ENCODE results near the gene NAB2.

NAB2 gene

DNA sequence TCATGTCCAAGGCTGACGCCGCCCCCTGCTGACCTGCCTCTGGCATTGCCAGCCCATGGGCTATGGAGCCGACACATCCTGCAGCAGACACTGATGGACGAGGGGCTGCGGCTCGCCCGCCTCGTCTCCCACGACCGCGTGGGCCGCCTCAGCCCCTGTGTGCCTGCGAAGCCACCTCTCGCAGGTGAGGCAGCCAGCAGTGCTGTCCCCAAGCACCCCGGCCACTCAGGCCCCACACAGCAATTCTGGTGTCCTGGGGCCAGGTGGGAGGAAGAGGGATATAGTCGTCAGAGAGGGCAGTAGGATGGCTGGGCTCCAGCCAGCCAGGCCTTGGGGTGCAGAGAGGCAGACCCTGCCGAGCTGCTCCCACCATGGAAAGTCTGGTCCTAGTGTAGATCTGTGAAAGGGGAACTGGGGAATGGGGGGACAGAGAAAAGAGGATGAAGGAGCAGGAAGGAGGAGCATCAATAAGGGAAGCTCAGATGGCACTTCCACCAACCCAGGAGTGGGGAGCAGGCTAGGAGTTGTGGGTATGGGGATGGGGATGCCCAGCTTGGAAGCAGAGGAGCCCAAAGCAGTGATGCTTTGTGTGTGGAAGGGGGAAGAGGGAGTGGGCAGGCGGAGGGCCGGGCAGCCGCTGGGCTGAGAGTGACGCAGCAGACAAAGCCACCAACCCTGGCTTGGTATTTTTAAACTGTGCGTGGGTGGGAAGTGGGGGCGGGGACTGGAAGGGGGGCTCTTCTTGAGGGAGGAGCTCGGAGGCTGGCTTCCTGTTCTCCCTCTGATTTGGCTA lies 4.7 kb downstream of the NAB2 start:
- no peak for DNase-seq (ENCODE audit: low spot score)

DNA sequence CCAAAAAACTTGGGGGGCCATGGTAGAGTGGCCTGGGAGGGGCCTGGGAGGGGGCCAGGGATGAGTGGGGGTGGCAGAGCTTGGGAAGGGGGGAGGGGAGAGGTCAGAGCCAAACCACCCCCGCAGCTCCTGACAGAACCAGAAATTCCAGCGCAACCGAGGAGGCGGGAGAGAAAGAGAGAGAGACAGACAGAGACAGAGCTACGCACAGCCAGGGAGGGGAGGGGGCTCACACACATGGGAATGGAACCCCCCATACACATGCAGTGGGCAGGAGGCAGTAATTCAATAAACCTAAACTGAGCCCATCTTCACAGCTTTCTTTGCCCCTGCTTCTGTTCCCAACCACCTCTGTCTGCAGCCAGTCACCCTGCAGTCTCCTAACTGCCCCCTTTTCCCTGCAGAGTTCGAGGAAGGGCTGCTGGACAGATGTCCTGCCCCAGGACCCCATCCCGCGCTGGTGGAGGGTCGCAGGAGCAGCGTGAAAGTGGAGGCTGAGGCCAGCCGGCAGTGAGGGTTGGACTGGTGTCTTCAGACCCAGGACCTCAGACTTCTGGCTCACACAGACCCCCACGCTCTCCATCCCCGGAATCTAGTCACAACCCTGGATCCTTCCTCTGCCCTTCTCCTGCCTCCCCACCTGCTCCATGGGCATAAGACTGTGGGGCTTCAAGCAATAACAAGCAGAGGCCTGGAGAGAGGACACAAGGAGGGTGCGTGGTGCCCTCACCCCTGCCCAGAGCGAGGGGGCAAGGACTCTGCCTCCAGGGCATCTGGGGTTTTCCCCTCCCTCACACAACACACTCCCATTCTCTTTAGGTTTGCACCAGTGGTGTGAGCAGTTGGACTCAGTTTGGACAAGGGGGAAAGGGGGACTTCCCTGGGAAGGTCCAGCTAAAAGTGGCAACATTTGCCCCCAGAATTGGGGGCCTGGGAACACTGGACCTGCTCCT lies 5.6 kb downstream of the NAB2 start:
- no peak for DNase-seq (ENCODE audit: low spot score)

DNA sequence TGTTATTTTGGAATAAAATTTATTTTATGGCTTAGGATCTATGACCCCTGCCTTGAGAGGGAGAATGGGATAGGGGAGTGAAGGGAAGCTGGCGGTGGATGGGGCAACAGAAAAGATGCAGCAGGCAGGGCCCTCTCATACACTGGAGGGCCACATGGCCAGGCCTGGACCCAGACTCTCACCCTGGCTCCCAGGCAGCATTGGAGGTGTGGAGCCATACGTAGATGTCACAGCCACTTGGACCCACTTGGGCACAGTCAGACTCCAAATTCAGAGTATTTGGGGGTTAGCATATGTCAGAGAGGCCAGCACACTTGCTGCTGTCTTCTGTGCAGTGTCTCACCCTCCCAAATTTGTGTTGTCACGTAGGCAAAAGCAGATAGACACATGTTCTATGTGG lies 6.5 kb downstream of the NAB2 start:
- no peak for DNase-seq (ENCODE audit: low spot score)

DNA sequence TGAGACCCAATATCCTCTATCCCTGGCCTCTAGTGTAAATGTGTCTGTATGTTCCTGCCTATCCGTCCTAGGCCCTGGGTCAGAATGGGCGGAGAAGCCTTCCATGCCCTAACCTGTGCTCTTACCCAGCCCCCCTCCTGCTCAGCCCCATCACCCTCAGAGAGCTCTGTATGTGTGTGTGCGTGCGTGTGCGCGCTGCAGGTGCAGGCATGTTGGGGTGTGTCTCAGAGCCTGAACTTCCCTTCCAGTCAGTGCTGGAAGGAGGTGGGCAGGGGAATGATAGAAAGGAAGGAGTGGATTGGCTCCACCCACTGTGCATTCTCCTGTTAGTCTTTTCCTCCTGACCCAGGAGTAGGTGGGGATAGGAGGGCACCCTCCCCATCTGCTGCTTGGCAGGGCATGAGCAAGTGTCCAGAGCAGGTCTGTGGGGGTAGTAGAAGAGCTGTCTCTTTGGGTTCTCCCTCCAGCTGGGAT lies 7.2 kb downstream of the NAB2 start:
- DNase-seq (ENCODE audit: low spot score): no peak

DNA sequence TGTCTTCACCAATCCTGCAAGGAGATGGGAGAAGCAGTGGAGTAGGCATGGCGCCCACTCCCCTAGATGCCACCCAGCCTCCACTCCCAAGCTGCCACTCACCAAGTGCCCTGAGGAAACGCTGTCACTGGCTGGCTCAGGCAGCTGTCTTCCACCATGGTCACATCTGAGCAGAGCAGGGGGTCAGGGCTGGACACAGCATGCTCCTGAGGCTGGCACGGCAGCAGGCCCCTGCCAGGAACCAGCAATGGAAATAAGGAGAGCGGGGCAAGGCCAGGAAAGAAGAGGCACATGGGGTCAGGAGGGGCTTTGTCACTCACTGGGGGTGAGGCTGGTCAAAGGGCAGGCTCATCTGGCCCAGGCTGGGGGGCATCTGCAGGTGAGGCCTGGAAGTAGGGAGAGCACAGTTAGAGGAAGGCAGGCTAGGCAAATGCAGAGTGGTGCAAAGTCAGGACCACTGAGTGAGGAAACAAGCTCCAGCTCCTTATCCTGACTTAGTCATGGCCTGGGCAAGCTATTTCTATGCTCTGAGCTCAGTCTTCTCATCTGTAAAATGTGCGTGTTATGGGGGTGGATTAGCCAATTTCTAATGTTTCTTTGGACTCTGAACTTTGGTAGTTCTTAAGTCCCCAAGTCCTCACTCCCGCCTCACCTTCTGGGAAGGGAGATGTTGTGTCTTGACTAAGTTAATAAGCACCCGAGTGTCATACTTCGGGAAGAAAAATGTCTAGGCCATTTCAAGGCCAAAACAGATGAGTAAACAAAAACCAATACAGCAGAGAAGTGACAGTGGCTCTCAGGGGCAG lies 8.0 kb downstream of the NAB2 start:
- no peak for DNase-seq (ENCODE audit: low spot score)

DNA sequence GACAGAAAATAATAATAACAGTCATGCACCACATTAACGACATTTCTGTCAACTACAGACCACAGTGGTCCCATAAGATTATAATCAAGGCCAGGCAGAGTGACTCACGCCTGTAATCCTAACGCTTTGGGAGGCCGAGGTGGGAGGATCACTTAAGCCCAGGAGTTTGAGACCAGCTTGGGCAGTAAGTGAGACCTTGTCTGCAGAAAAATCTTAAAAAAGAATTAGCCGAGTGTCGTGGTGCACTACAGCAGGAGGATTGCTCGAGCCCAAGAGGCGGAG lies 8.6 kb downstream of the NAB2 start:
- DNase-seq (ENCODE audit: low spot score): no peak

DNA sequence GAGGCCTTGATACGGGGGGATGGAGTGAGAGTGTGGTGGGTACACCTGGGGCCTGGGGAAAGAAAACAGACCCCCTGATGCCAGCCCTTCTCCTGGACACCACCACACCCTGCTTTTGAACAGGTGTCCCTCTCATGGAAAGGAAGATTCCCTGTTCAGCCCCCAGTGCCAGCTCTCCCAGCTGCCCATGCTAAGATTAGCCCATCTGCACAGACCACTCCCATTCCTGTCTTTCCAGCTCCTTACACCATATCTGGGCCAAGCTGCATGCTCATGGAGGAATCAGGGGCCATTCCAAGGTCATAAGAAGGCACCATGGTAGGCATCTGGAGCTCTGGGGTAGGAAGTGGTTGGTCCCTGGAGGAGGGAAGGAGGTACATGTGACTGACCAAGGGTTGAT lies 9.6 kb downstream of the NAB2 start:
- no peak for DNase-seq (ENCODE audit: low spot score)

DNA sequence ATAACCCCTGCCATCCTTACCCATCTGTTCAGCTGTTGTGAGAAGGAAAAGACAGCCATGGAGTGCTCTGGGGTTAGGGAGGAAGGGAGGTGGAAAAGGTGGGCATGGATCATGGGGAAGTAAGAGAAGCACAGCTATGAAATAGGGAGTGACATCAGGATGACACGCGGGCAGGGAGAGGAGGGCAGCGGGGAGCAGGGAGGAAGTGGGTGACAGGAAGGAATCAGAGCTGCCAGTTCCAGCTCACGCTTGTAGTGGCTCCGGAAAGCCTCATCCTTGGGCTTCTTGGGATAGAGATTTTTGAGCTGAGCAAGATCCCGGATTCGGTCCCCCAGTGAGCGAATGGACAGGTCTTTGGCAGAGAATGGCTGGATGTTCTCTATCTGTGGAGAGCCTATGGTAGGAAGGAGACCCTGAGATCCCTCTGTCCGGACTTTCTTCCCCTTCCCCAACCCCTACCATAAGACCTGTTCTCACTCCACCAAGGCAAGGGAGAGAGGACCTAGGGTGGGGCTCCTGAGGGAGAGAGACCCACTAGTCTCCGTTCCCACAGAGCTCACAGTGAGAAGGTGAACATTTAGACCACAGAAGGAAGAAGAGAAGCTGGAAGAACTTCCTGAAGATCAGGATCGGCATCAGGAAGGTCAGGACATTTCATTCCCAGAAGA lies 10.3 kb downstream of the NAB2 start:
- DNase-seq (ENCODE audit: low spot score): no peak

DNA sequence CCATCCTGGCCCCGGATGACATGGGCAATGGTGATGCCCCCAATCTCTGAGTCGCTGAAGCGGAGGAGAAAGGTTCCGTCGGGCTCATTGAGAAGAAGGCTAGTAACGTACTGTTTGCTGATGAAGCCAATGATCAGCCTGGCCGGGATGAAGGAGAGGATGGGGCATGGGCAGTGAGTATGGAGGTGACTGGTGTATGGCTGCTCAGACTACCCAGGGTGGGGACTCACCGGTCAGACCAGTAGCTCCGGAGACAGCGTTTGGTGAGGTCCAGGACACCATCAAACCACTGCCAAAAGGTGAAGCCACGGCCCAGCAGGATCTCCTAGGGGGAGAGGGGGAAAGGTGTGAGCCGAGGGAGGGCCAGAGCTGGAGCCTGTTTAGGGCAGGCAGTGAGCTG lies 10.9 kb downstream of the NAB2 start:
- DNase-seq (ENCODE audit: low spot score): no peak

DNA sequence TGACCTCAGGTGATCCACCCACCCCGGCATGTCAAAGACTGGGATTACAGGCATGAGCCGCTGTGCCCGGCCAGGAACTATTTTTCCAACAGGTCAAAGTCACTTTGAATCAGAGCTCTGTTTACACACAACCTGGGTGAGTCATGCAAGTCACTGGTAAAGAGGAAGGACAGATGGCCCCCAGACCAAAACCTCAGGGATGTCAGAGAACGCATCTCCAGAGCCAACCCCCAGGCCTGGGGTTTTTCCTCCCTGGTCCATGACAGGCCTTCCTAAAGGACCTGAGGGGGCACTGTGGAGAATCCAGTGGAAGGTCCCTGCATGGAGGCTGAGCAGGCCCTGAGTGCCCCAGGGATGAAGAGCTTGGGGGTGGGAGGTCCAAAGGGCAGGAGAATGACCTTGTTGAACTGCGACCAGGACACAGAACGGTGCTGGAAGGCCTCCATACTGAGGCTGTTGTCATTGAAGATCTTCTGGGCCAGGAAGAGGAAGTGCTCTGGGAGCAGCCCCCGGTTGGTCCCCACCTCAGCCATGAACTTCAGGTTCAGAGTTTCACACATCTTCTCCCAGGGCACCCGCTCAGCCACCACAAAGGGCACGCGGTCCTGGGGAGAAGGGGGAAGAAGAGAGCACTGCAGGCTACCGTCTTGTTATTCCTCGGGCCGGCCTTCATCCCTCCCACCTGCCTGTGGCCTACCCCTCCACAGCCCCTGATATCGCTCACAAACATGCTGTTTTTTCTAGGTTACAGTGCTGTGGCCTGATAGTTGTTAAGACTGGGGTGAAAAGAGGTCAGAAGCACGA lies 13.2 kb downstream of the NAB2 start:
- no peak for DNase-seq (ENCODE audit: low spot score)

DNA sequence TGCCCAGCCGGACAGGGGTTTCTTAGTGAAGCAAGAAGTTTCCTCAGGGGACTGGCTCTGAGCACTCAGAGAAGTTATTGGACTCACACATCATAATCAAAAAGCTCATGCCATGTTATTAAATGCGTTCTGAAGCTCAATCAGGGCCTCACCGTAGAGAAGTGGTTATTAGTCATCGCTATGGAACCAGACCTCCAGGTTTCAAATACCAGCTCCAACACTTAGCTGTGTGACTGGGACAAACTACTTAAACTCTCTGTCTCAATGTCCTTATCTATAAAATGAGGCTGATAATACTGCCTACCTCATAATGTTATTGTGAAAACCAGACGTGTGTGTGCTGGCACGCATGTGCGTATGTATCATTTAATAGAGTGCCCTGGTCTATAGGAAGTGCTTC lies 14.9 kb downstream of the NAB2 start:
- DNase-seq (ENCODE audit: low spot score): no peak

DNA sequence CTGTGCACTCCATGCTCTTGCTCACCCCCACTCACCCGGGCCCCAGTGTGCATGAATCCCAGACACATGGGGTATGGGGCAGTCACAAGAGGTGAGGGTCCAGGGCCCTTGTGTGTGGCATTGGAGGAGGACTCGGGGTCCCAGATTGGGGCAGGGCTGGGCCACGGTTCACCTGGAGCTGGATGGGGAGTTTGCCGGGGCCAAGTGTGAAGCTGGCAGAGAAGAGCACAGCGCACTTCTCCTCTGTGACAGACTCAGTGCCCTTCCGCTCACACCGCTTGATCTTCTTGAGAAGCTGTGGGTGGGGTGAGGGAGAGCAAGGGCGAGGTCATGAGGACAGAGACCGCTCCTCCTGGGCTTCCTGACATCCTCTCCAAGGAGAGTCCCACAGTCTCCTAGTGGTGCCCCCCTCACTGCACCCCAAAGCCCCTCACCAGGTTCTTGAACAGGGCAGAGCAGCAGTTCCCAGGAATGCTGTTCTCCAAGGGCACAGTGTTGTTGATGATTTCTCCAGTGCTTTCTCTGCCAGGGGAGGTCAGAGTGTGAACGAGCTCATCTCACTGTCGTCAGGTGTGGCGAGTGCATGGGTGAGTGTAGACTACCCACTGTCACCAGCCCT lies 15.5 kb downstream of the NAB2 start:
- no peak for DNase-seq (ENCODE audit: low spot score)

DNA sequence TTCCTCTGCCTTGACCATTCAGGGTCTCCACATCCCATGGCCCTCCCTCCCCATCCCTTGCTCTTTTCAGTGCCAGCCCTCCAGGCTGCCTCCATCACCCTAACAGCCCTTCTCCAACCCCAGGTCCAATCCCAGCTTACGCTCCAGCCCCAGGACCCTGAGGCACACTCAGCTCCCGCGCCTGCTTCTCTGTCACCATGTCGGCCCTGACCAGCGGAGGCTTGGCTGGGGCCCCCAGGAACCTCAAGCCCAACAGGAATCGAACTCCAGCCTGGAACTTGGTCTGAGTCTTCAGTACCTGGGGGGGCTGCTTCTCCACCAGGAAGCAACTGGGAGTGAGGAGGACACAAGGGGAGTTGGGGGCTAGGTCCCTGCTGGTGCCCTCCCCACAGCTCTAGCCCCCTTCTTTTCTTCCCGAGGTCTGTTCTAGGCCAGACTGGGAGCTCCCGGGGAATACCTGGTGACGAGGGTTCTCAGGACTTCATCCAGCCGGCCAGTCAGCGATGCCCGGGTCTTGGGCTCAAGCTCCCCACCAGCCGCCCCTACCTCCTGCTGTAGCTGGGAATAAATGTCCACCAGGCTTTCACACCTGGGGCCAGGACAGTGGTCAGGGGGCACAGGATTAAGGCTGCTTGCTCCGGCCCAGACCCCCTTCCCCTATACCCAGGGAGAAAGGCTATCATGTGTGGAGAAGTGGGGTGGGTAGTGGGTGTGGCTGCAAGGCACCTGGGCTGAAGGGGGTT lies 16.3 kb downstream of the NAB2 start:
- DNase-seq (ENCODE audit: low spot score): no peak

DNA sequence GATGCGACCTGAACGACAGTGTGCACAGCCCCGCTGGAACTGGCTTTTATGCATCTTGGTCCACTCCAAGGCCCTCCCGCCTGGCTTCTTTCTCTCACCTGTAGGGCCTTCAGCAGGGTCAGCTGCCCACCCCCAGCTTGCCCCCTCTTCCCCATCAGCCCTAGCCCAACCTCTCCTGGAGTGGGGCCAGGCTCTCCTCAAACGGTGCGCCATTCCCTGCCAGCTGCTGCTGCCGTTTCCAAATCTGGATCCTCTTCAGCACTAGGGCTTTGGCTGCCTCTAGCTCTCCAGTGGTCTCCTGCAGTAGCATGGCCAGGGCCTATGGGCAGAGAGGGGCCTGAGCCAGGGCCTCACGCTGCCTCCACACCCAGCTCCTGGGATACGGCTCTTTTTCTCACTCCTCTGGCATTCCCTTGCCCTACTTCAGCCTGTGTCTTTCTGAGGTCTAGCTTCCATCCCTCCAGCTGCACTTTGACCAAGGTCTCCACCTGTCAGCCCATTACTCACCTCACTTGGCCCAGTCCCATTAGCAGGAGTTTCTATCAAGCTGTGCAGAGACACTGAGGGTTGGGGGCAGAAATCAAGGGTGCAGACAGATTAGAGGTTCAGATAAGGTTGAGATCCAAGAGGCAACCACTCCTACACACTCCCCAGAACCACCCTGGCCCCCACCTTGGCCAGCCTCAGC lies 17.3 kb downstream of the NAB2 start:
- DNase-seq (ENCODE audit: low spot score): no peak

DNA sequence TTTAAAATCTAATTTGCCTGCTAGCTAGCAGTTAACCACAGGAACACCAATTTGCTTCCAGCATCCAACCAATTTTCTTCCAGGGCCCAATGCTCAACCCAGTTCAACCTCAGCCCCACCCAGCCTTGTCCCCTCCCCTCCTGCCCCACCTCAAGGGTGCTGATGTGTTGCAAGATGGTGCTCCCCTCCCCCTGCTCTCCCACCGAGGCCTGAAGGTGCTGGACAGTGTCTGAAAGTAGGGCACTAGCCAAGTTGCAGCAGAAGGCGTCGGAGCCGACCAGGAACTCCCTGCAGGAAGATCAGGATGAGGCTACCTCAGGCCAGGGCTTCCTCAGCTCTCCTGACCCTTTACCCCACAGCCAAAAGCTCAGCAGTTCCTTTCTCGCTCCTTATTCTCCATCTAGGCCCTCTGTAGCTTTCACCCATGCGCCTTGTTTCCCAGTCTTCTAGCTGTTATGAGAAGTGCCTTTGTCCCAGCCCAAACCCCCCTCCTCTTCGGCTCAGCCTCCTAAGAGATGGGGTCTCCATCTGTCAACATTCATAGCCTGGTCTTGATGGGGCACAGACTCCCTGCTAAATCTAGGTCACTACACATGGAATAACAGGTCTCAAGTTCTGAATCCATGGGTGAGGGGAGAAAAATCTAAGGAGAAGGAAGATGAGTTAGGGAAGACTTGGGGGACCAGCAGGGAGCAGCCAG lies 18.7 kb downstream of the NAB2 start:
- DNase-seq (ENCODE audit: low spot score): no peak

DNA sequence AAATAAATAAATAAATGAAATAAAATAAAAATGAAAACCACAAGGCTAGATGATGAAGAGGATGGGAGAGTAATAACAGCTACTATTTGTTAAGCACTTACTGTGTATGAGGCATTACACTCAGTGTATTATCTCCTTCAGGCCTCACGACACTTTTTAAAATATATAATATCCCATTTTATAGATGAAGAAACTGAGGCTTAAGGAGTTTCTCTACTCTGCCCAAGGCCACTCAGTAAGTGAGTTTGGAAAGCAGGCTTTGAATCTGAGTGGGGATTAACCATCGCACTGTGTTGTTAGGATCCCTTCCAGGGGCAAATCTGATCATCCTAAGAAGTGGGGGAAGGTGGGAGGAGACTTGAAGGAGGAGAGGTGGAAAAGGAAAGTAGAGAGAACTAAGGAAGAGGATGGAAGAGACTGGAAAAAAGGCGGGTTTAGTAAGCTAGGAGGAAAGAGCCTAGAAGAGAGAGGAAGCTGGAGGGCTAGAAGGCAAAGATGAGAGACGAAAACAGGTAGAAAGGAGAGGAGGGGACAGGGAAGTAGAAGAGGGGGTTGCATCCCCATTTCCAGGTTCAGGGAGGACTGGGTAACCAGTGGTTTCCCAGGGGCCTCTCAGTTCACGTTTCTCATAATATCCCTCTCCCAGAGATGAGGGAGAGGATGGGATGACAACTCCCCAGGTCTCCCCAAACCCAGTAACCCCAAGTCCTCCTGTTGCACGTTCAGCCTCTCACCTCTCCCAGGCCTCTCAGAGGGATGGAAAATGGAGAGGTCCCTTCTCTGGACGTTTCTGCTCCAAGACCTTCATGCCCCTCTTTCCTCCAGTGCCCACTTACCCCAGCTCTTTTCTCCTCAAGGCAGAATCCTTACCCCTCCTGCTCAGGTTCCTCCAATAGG lies 20.5 kb downstream of the NAB2 start:
- no peak for DNase-seq (ENCODE audit: low spot score)

Data from Ammon's horn (tissue), 1 donor.